Middle frontal gyrus (tissue), 1 donor: ENCODE results near the gene PPP1R14D.

ENCODE experiments used
- DNase-seq: peaks from one replicate; pipeline ENCODE4 v3.0.0-alpha.2; 2015; ENCODE audit warnings: low spot score; ENCODE audit errors: extremely low spot score

Gene PPP1R14D

GRCh38 chr15:40853241-40853890, 24.9 kb upstream of the PPP1R14D start:
- no peak for DNase-seq

- DNase-seq, result no peak
Measured at GRCh38 chr15:40852529-40852928, 24.0 kb upstream of the PPP1R14D start.

- DNase-seq, result no peak
Measured at GRCh38 chr15:40850576-40851112, 22.1 kb upstream of the PPP1R14D start.

GRCh38 chr15:40847223-40847961, 18.9 kb upstream of the PPP1R14D start:
- DNase-seq, result no peak

GRCh38 chr15:40846841-40847222, 18.3 kb upstream of the PPP1R14D start:
- DNase-seq, result no peak

- DNase-seq, result no peak
Measured at GRCh38 chr15:40845511-40846284, 17.2 kb upstream of the PPP1R14D start.

- DNase-seq, result no peak
Measured at GRCh38 chr15:40845036-40845435, 16.5 kb upstream of the PPP1R14D start.

- DNase-seq, result no peak
Measured at GRCh38 chr15:40844696-40845030, 16.2 kb upstream of the PPP1R14D start.

GRCh38 chr15:40843885-40844695, 15.6 kb upstream of the PPP1R14D start, which contains the start of gene SPINT1:
Gene SPINT1 (plus strand): TSS chr15:40844048. CDS start chr15:40844555, 507 bp downstream.
- no peak for DNase-seq

- DNase-seq, result no peak
Measured at GRCh38 chr15:40843261-40843884, 14.9 kb upstream of the PPP1R14D start.

GRCh38 chr15:40841741-40842140, 13.2 kb upstream of the PPP1R14D start:
- no peak for DNase-seq

- DNase-seq, result no peak
Measured at GRCh38 chr15:40838756-40839155, 10.2 kb upstream of the PPP1R14D start.

GRCh38 chr15:40836020-40836419, 7.5 kb upstream of the PPP1R14D start:
- DNase-seq, result no peak

GRCh38 chr15:40832903-40833302, 4.4 kb upstream of the PPP1R14D start:
- DNase-seq, result no peak

- no peak for DNase-seq
Measured at GRCh38 chr15:40831861-40832260, 3.4 kb upstream of the PPP1R14D start.

- DNase-seq, result no peak
Measured at GRCh38 chr15:40830884-40831283, 2.4 kb upstream of the PPP1R14D start.

- DNase-seq, result no peak
Measured at GRCh38 chr15:40829115-40829514, 607 bp upstream of the PPP1R14D start.

- DNase-seq, result no peak
Measured at GRCh38 chr15:40826423-40827075, 2.0 kb downstream of the PPP1R14D start.

GRCh38 chr15:40825661-40826422, 2.7 kb downstream of the PPP1R14D start:
- no peak for DNase-seq
